Stimulated activated CD4-positive, alpha-beta T cell treated with anti-CD3 and anti-CD28 coated beads, TNF-alpha, amount 100 ng/mL, for 1 hour (primary cell): ENCODE data around the gene PAX8.
A peak's percentile ranks its signal among the peaks of the same experiment; 100 is the strongest.

ENCODE experiments used
- DNase-seq, 3 donors: peaks; one replicate each; pipeline ENCODE4 v3.0.0-alpha.2; 2020; ENCODE audit warnings: low read depth in 3 of 3, low spot score in 1 of 3

The PAX8 gene

GRCh38 chr2:113238871-113239839 lies 39.6 kb downstream of the PAX8 start:
- DNase-seq = no peak

GRCh38 chr2:113237604-113238160 lies 41.0 kb downstream of the PAX8 start:
- no peak for DNase-seq

- DNase-seq = no peak
Measured at GRCh38 chr2:113236367-113237159, 42.2 kb downstream of the PAX8 start.

- DNase-seq = peak; percentile 17 to 47 (median 34)
Measured at GRCh38 chr2:113235347-113236226, 43.1 kb downstream of the PAX8 start.

GRCh38 chr2:113234721-113235346 lies 43.9 kb downstream of the PAX8 start:
- DNase-seq = no peak

- no peak for DNase-seq
Measured at GRCh38 chr2:113233593-113234550, 44.8 kb downstream of the PAX8 start.

- no peak for DNase-seq
Measured at GRCh38 chr2:113232740-113233139, 46.0 kb downstream of the PAX8 start.

- DNase-seq = no peak
Measured at GRCh38 chr2:113232123-113232522, 46.6 kb downstream of the PAX8 start.

- DNase-seq = no peak
Measured at GRCh38 chr2:113231064-113231463, 47.7 kb downstream of the PAX8 start.

GRCh38 chr2:113230531-113230930 lies 48.2 kb downstream of the PAX8 start:
- DNase-seq = no peak

- no peak for DNase-seq
Measured at GRCh38 chr2:113229795-113230194, 48.9 kb downstream of the PAX8 start.

GRCh38 chr2:113228991-113229716 lies 49.6 kb downstream of the PAX8 start:
- DNase-seq = no peak

GRCh38 chr2:113228351-113228750 lies 50.4 kb downstream of the PAX8 start:
- no peak for DNase-seq

- DNase-seq = no peak
Measured at GRCh38 chr2:113227698-113228097, 51.0 kb downstream of the PAX8 start.

GRCh38 chr2:113227290-113227689 lies 51.4 kb downstream of the PAX8 start:
- no peak for DNase-seq

GRCh38 chr2:113226462-113226861 lies 52.3 kb downstream of the PAX8 start:
- no peak for DNase-seq

GRCh38 chr2:113225263-113226259 lies 53.2 kb downstream of the PAX8 start:
- DNase-seq = no peak
